Gastroesophageal sphincter (tissue), 3 donors: ENCODE results near the gene COMMD7.

Experiments used
- EP300 ChIP-seq: sonication (generic); formaldehyde crosslinking; IDR thresholded peaks from one replicate; pipeline ENCODE4 v1.6.1; 2017; ENCODE audit warnings: antibody characterized with exemption, mild to moderate bottlenecking
- POLR2A ChIP-seq, 2 donors: fragments of 450-650 bp; IDR thresholded peaks; one replicate each; pipeline ENCODE4 v1.6.1; 2017; ENCODE audit warnings: antibody characterized with exemption in 2 of 2, mild to moderate bottlenecking in 2 of 2, moderate library complexity in 1 of 2
- POLR2AphosphoS5 ChIP-seq: sonication (generic); formaldehyde crosslinking; IDR thresholded peaks from one replicate; pipeline ENCODE4 v1.6.1; 2017; ENCODE audit warnings: antibody characterized with exemption
- TF ChIP-seq, protein P1 (sequence below), 4 experiments: fragments of 200-600 bp in 2 of 4; fragments of 450-650 bp in 2 of 4; sonication (generic) in 1 of 4; IDR thresholded peaks; one replicate each; pipeline ENCODE4 v1.5.1; 2017 to 2019; ENCODE audit warnings: antibody characterized with exemption in 4 of 4, mild to moderate bottlenecking in 2 of 4, moderate library complexity in 2 of 4

DNA sequence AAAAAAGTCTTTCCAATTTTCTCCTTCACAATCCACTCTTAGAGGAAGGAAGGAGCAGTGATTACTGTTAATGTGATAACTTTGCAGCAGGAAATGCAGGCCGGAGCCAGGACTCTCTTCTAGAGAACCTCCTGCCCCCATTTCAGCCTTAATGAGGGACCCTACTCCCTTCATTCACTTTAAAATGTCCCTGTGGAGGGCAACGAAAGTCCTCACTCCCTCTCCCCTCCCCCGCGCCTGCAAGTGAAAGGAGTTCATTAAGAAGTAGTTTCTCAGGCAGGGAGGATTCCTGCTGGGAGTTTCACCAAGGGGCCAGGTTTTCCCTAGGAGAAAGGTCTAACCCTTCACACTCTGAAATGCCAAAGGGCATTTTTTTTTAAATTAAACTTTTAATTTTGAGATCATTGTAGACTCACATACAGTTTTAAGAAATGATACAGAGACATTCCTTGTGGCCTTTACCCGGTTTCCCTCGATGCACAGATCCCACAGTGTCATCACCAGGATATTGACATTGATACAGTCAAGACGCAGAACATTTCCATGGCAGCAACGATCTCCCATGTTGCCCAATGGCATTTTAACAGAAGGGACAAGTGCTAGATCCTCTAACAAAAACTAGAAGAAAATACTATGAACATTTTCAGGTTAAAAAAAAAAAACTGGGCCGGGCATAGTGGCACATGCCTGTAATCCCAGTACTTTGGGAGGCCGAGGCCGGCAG lies 6.8 kb upstream of the COMMD7 start:
- TF ChIP-seq, protein P1, sequence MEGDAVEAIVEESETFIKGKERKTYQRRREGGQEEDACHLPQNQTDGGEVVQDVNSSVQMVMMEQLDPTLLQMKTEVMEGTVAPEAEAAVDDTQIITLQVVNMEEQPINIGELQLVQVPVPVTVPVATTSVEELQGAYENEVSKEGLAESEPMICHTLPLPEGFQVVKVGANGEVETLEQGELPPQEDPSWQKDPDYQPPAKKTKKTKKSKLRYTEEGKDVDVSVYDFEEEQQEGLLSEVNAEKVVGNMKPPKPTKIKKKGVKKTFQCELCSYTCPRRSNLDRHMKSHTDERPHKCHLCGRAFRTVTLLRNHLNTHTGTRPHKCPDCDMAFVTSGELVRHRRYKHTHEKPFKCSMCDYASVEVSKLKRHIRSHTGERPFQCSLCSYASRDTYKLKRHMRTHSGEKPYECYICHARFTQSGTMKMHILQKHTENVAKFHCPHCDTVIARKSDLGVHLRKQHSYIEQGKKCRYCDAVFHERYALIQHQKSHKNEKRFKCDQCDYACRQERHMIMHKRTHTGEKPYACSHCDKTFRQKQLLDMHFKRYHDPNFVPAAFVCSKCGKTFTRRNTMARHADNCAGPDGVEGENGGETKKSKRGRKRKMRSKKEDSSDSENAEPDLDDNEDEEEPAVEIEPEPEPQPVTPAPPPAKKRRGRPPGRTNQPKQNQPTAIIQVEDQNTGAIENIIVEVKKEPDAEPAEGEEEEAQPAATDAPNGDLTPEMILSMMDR (IDR thresholded peaks at IDR 0.05) = no peak
- TF ChIP-seq POLR2A (IDR thresholded peaks at IDR 0.05) (no peak), EP300 (no peak), POLR2AphosphoS5 (no peak)
